ENCODE measurements around the gene FTO. TPM values are rescaled to one million over a fixed set of nuclear protein-coding genes. Genes with fewer than 3 reads are reported as not detected.

Gene FTO
- total and polyA plus RNA-seq, 2 of the 13 experiments (the other 11 are each of a cell fraction or from before 2014, with no cell fraction given) = 41.6 to 55.8 TPM

GRCh38 chr16:54165174-54165911, 461.4 kb downstream of the FTO start (continued):
- TF ChIP-seq, protein P1, sequence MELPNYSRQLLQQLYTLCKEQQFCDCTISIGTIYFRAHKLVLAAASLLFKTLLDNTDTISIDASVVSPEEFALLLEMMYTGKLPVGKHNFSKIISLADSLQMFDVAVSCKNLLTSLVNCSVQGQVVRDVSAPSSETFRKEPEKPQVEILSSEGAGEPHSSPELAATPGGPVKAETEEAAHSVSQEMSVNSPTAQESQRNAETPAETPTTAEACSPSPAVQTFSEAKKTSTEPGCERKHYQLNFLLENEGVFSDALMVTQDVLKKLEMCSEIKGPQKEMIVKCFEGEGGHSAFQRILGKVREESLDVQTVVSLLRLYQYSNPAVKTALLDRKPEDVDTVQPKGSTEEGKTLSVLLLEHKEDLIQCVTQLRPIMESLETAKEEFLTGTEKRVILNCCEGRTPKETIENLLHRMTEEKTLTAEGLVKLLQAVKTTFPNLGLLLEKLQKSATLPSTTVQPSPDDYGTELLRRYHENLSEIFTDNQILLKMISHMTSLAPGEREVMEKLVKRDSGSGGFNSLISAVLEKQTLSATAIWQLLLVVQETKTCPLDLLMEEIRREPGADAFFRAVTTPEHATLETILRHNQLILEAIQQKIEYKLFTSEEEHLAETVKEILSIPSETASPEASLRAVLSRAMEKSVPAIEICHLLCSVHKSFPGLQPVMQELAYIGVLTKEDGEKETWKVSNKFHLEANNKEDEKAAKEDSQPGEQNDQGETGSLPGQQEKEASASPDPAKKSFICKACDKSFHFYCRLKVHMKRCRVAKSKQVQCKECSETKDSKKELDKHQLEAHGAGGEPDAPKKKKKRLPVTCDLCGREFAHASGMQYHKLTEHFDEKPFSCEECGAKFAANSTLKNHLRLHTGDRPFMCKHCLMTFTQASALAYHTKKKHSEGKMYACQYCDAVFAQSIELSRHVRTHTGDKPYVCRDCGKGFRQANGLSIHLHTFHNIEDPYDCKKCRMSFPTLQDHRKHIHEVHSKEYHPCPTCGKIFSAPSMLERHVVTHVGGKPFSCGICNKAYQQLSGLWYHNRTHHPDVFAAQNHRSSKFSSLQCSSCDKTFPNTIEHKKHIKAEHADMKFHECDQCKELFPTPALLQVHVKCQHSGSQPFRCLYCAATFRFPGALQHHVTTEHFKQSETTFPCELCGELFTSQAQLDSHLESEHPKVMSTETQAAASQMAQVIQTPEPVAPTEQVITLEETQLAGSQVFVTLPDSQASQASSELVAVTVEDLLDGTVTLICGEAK (IDR thresholded peaks at IDR 0.05) = no peak
- TF ChIP-seq, protein P1 (CRISPR knock-in tag; IDR thresholded peaks at IDR 0.05) = peak; percentile 30; the same call in 1 of the 2 replicates
- TF ChIP-seq ZNF768 (CRISPR knock-in tag; IDR thresholded peaks at IDR 0.05) (peak; percentile 32; the same call in 1 of the 2 replicates), ZNF607 (CRISPR knock-in tag; IDR thresholded peaks at IDR 0.05; ENCODE audit: borderline replicate concordance) (no peak), ZC3H4 (CRISPR knock-in tag; IDR thresholded peaks at IDR 0.05; ENCODE audit: borderline replicate concordance) (peak; percentile 13), IRF9 (CRISPR knock-in tag; IDR thresholded peaks at IDR 0.05; ENCODE audit: borderline replicate concordance) (peak; percentile 89), POGZ (CRISPR knock-in tag; IDR thresholded peaks at IDR 0.05) (peak; percentile 93), RFXANK (CRISPR knock-in tag; IDR thresholded peaks at IDR 0.05) (0 out of 2 replicates have a peak, but pooled peaks have one; percentile 67), DDIT3 (CRISPR knock-in tag; IDR thresholded peaks at IDR 0.05) (no peak)
- TF ChIP-seq, protein P2, sequence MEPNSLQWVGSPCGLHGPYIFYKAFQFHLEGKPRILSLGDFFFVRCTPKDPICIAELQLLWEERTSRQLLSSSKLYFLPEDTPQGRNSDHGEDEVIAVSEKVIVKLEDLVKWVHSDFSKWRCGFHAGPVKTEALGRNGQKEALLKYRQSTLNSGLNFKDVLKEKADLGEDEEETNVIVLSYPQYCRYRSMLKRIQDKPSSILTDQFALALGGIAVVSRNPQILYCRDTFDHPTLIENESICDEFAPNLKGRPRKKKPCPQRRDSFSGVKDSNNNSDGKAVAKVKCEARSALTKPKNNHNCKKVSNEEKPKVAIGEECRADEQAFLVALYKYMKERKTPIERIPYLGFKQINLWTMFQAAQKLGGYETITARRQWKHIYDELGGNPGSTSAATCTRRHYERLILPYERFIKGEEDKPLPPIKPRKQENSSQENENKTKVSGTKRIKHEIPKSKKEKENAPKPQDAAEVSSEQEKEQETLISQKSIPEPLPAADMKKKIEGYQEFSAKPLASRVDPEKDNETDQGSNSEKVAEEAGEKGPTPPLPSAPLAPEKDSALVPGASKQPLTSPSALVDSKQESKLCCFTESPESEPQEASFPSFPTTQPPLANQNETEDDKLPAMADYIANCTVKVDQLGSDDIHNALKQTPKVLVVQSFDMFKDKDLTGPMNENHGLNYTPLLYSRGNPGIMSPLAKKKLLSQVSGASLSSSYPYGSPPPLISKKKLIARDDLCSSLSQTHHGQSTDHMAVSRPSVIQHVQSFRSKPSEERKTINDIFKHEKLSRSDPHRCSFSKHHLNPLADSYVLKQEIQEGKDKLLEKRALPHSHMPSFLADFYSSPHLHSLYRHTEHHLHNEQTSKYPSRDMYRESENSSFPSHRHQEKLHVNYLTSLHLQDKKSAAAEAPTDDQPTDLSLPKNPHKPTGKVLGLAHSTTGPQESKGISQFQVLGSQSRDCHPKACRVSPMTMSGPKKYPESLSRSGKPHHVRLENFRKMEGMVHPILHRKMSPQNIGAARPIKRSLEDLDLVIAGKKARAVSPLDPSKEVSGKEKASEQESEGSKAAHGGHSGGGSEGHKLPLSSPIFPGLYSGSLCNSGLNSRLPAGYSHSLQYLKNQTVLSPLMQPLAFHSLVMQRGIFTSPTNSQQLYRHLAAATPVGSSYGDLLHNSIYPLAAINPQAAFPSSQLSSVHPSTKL (CRISPR knock-in tag; IDR thresholded peaks at IDR 0.05) = peak; percentile 98
- TF ChIP-seq, protein P3, sequence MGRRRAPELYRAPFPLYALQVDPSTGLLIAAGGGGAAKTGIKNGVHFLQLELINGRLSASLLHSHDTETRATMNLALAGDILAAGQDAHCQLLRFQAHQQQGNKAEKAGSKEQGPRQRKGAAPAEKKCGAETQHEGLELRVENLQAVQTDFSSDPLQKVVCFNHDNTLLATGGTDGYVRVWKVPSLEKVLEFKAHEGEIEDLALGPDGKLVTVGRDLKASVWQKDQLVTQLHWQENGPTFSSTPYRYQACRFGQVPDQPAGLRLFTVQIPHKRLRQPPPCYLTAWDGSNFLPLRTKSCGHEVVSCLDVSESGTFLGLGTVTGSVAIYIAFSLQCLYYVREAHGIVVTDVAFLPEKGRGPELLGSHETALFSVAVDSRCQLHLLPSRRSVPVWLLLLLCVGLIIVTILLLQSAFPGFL (CRISPR knock-in tag; IDR thresholded peaks at IDR 0.05) = no peak
